Neural cell (in vitro differentiated cells): ENCODE data around the gene SLC66A1. TPM values are rescaled to one million over a fixed set of nuclear protein-coding genes. Genes with fewer than 3 reads are reported as not detected.

Experiments
- H2AFZ ChIP-seq: fragments of 200-600, 300-800 bp; sonication (generic), shearing (Covaris generic); 2 replicates; pipeline ENCODE4 v1.6.0; 2014; ENCODE audit warnings: low read depth, mild to moderate bottlenecking, antibody characterized with exemption, low read length, moderate library complexity
- H3F3A ChIP-seq: fragments of 200-600 bp; shearing (Covaris generic); 2 replicates; pipeline ENCODE4 v1.6.1; 2016; ENCODE audit warnings: mild to moderate bottlenecking, moderate library complexity, mixed read lengths, antibody characterized with exemption, low read length; ENCODE audit not compliant: insufficient read depth, poor library complexity, severe bottlenecking
- H3K27ac ChIP-seq: fragments of 200-600, 300-800 bp; sonication (generic), shearing (Covaris generic); 2 replicates; pipeline ENCODE4 v1.5.1; 2014; ENCODE audit warnings: mild to moderate bottlenecking, low read length, moderate library complexity
- H3K27me3 ChIP-seq: fragments of 300-800, 200-600 bp; sonication (generic), shearing (Covaris generic); 2 replicates; pipeline ENCODE4 v1.6.0; 2014; ENCODE audit warnings: mild to moderate bottlenecking, low read depth, low read length, moderate library complexity; ENCODE audit not compliant: insufficient read depth
- H3K36me3 ChIP-seq: fragments of 300-800, 200-600 bp; sonication (generic), shearing (Covaris generic); 2 replicates; pipeline ENCODE4 v1.5.1; 2014; ENCODE audit warnings: mild to moderate bottlenecking, antibody characterized with exemption, low read length, moderate library complexity; ENCODE audit not compliant: insufficient read depth
- H3K4me2 ChIP-seq: fragments of 300-800, 200-600 bp; sonication (generic), shearing (Covaris generic); 2 replicates; pipeline ENCODE4 v1.6.0; 2014; ENCODE audit warnings: mild to moderate bottlenecking, low read length
- H3K4me3 ChIP-seq: fragments of 300-800, 200-600 bp; sonication (generic), shearing (Covaris generic); 2 replicates; pipeline ENCODE4 v1.5.1; 2014; ENCODE audit warnings: mild to moderate bottlenecking, low read length, moderate library complexity
- H3K79me2 ChIP-seq: fragments of 200-600 bp; shearing (Covaris generic); replicated peaks from 2 replicates; pipeline ENCODE4 v1.6.0; 2014; ENCODE audit warnings: mild to moderate bottlenecking, low read length, moderate library complexity; ENCODE audit not compliant: insufficient read depth
- H3K9ac ChIP-seq: fragments of 300-800, 200-600 bp; sonication (generic), shearing (Covaris generic); 2 replicates; pipeline ENCODE4 v1.6.1; 2016; ENCODE audit warnings: mild to moderate bottlenecking, low read length, mixed read lengths
- H3K9me2 ChIP-seq: fragments of 200-600 bp; shearing (Covaris generic); 2 replicates; pipeline ENCODE4 v1.6.1; 2016; ENCODE audit warnings: mild to moderate bottlenecking, low read length, mixed read lengths; ENCODE audit not compliant: insufficient read depth
- H3K9me3 ChIP-seq: fragments of 200-600, 300-800 bp; sonication (generic), shearing (Covaris generic); 2 replicates; pipeline ENCODE4 v1.6.1; 2016; ENCODE audit warnings: mild to moderate bottlenecking, mixed run types, low read length, moderate library complexity, mixed read lengths
- H4K20me1 ChIP-seq: fragments of 200-600 bp; shearing (Covaris generic); 2 replicates; pipeline ENCODE4 v1.6.1; 2016; ENCODE audit warnings: mild to moderate bottlenecking, mixed run types; ENCODE audit not compliant: insufficient read depth
- EP300 ChIP-seq: fragments of 450-650 bp; conservative IDR thresholded peaks from 2 replicates; pipeline ENCODE4 v1.6.1; 2014; ENCODE audit warnings: antibody characterized with exemption, mild to moderate bottlenecking, moderate library complexity; ENCODE audit not compliant: poor library complexity, severe bottlenecking
- EZH2 ChIP-seq: fragments of 200-600, 300-800 bp; shearing (Covaris generic), sonication (generic); IDR thresholded peaks from 2 replicates; pipeline ENCODE4 v1.6.1; 2014; ENCODE audit warnings: antibody characterized with exemption, low read length, borderline replicate concordance, mild to moderate bottlenecking; ENCODE audit not compliant: insufficient read depth, poor library complexity, severe bottlenecking
- MXI1 ChIP-seq: fragments of 450-650 bp; conservative IDR thresholded peaks from 2 replicates; pipeline ENCODE4 v1.6.1; 2014; ENCODE audit warnings: antibody characterized with exemption, mild to moderate bottlenecking; ENCODE audit not compliant: poor library complexity, severe bottlenecking
- POLR2AphosphoS5 ChIP-seq: IDR thresholded peaks from 2 replicates; pipeline ENCODE4 v1.6.1; 2012
- RAD21 ChIP-seq: fragments of 450-650 bp; conservative IDR thresholded peaks from 2 replicates; pipeline ENCODE4 v1.6.1; 2014; ENCODE audit warnings: antibody characterized with exemption, mild to moderate bottlenecking, moderate library complexity
- SMC3 ChIP-seq: fragments of 450-650 bp; conservative IDR thresholded peaks from 2 replicates; pipeline ENCODE4 v1.6.1; 2014; ENCODE audit warnings: antibody characterized with exemption, mild to moderate bottlenecking, moderate library complexity; ENCODE audit not compliant: poor library complexity
- TAF1 ChIP-seq: IDR thresholded peaks from 2 replicates; pipeline ENCODE4 v1.6.1; 2012; ENCODE audit warnings: low read depth
- polyA plus RNA-seq: library from polyadenylated mRNA; depleted of rRNA; stranded (reverse); fragments of >200 nt; gene quantifications from 2 replicates; pipeline ENCODE4 v1.2.3, GENCODE V29; 2014
- TF ChIP-seq, protein P1 (sequence below): fragments of 450-650 bp; IDR thresholded peaks from 2 replicates; pipeline ENCODE4 v1.5.1; 2014; ENCODE audit warnings: antibody characterized with exemption, mild to moderate bottlenecking, moderate library complexity; ENCODE audit not compliant: poor library complexity, severe bottlenecking
- TF ChIP-seq, protein P2 (sequence below): IDR thresholded peaks from 2 replicates; pipeline ENCODE4 v1.6.1; 2012; ENCODE audit warnings: borderline replicate concordance

The SLC66A1 gene
- polyA plus RNA-seq, 1 donor from 2014 or later = 31.8 TPM

DNA sequence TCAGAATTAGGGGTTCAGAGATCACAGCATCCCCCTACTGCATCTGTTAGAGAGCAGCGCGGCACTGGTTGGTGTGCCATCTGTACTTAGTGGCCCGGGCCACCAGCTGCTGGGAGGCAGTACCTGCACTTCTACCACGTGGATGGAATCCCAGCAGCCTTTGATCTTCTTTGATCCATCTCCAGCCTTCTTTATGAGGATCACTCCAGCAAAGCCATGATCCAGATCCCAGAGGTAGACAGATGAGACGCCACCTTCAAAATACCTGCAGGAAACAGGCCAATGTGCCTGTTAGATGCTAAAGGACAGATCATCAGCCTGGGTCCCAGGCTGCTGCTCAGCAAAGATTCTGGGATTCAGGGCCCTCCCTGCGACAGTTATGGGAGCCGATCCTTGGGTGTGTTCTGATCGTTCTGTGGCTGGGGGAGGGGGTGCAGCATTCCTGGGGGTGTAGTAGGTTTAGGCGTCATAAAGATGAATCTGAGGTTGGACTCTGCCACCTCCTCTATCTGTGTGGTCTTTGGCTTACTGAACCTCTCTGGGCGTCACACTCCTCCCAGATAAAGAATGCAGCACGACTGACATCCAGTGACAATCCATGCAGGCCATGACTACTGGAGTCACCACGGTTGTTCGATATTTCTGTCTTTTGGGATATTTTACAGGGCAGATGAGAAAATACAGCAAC is 45.3 kb downstream of the SLC66A1 start:
- H3K9me3 ChIP-seq = no peaks in the 10 kb centered on the region
- H3K9me2 ChIP-seq = no peaks in the 10 kb centered on the region
- no peak overlapping the region for H3K9ac ChIP-seq
- no peaks in the 10 kb centered on the region for H4K20me1 ChIP-seq
- no peaks in the 10 kb centered on the region for H3F3A ChIP-seq
- no peaks in the 10 kb centered on the region for H3K36me3 ChIP-seq
- no peak overlapping the region for H3K4me3 ChIP-seq
- TF ChIP-seq SMC3 = no peak
- no peak for TF ChIP-seq RAD21
- TF ChIP-seq MXI1 = no peak
- no peak for TF ChIP-seq TAF1
- TF ChIP-seq EZH2 = no peak
- TF ChIP-seq, protein P1, sequence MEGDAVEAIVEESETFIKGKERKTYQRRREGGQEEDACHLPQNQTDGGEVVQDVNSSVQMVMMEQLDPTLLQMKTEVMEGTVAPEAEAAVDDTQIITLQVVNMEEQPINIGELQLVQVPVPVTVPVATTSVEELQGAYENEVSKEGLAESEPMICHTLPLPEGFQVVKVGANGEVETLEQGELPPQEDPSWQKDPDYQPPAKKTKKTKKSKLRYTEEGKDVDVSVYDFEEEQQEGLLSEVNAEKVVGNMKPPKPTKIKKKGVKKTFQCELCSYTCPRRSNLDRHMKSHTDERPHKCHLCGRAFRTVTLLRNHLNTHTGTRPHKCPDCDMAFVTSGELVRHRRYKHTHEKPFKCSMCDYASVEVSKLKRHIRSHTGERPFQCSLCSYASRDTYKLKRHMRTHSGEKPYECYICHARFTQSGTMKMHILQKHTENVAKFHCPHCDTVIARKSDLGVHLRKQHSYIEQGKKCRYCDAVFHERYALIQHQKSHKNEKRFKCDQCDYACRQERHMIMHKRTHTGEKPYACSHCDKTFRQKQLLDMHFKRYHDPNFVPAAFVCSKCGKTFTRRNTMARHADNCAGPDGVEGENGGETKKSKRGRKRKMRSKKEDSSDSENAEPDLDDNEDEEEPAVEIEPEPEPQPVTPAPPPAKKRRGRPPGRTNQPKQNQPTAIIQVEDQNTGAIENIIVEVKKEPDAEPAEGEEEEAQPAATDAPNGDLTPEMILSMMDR = no peak
- no peaks in the 10 kb centered on the region for H3K79me2 ChIP-seq
- H3K27me3 ChIP-seq = no peaks in the 10 kb centered on the region
- no peak overlapping the region for H2AFZ ChIP-seq
- H3K4me2 ChIP-seq = no peak overlapping the region
- no peak overlapping the region for H3K27ac ChIP-seq

DNA sequence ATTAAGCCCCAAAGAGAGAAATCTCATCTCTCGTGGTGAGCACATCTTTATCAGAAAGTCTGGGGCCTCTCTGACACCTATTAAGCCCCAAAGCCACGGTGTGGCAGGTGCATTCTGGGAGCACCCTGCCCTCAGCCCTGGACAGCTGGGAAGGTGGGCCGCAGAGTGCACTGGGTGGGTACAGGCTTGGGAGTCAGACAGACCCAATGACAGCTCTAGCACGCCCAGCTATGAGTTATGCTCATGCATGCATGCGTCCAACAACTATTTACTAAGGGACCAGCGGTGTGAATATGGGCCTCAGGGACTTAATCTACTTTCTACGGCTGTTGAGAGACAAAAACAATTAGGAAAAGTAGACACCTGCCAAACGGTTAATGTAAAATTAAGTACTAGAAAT is 46.6 kb downstream of the SLC66A1 start:
- no peaks in the 10 kb centered on the region for H3F3A ChIP-seq
- no peaks in the 10 kb centered on the region for H3K27me3 ChIP-seq
- no peaks in the 10 kb centered on the region for H4K20me1 ChIP-seq
- no peak overlapping the region for H3K4me3 ChIP-seq
- no peak overlapping the region for H3K27ac ChIP-seq
- TF ChIP-seq RAD21 = no peak
- no peak for TF ChIP-seq SMC3
- TF ChIP-seq, protein P1 = no peak
- TF ChIP-seq, protein P2, sequence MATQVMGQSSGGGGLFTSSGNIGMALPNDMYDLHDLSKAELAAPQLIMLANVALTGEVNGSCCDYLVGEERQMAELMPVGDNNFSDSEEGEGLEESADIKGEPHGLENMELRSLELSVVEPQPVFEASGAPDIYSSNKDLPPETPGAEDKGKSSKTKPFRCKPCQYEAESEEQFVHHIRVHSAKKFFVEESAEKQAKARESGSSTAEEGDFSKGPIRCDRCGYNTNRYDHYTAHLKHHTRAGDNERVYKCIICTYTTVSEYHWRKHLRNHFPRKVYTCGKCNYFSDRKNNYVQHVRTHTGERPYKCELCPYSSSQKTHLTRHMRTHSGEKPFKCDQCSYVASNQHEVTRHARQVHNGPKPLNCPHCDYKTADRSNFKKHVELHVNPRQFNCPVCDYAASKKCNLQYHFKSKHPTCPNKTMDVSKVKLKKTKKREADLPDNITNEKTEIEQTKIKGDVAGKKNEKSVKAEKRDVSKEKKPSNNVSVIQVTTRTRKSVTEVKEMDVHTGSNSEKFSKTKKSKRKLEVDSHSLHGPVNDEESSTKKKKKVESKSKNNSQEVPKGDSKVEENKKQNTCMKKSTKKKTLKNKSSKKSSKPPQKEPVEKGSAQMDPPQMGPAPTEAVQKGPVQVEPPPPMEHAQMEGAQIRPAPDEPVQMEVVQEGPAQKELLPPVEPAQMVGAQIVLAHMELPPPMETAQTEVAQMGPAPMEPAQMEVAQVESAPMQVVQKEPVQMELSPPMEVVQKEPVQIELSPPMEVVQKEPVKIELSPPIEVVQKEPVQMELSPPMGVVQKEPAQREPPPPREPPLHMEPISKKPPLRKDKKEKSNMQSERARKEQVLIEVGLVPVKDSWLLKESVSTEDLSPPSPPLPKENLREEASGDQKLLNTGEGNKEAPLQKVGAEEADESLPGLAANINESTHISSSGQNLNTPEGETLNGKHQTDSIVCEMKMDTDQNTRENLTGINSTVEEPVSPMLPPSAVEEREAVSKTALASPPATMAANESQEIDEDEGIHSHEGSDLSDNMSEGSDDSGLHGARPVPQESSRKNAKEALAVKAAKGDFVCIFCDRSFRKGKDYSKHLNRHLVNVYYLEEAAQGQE = no peak
- no peak for TF ChIP-seq TAF1
- TF ChIP-seq EP300 = no peak
- no peak for TF ChIP-seq MXI1
- no peak for TF ChIP-seq EZH2
- no peak for TF ChIP-seq POLR2AphosphoS5
- no peaks in the 10 kb centered on the region for H3K9me3 ChIP-seq
- no peaks in the 10 kb centered on the region for H3K79me2 ChIP-seq
- H3K36me3 ChIP-seq = no peaks in the 10 kb centered on the region
- H2AFZ ChIP-seq = no peak overlapping the region
- H3K9me2 ChIP-seq = no peaks in the 10 kb centered on the region
- no peak overlapping the region for H3K4me2 ChIP-seq
- H3K9ac ChIP-seq = no peak overlapping the region
